Activated naive CD8-positive, alpha-beta T cell treated with anti-CD3 and anti-CD28 coated beads, Interleukin-2, amount 50 U/mL, for 16 hours (primary cell): ENCODE results near the gene OBI1.
"Not testable (repeated sequence)": the region's sequence is repeated elsewhere in the genome, so short reads cannot be mapped to it uniquely, and the experiment has no call there.

Source experiments
- DNase-seq: peaks from one replicate; pipeline ENCODE4 v3.0.0-alpha.2; 2020; ENCODE audit warnings: low read depth, low spot score

The OBI1 gene

GRCh38 chr13:78649997-78650716 is 8.8 kb downstream of the OBI1 start:
- no peak for DNase-seq

GRCh38 chr13:78647109-78647678 is 11.8 kb downstream of the OBI1 start:
- DNase-seq: not testable (repeated sequence)

- DNase-seq: no peak
These were observed 20.7 kb downstream of the OBI1 start for GRCh38 chr13:78638216-78638615.

GRCh38 chr13:78636495-78636894 is 22.5 kb downstream of the OBI1 start:
- no peak for DNase-seq

- no peak for DNase-seq
These were observed 26.0 kb downstream of the OBI1 start for GRCh38 chr13:78632996-78633395.

GRCh38 chr13:78631077-78631476 is 27.9 kb downstream of the OBI1 start:
- DNase-seq: no peak

- DNase-seq: no peak
These were observed 28.4 kb downstream of the OBI1 start for GRCh38 chr13:78630511-78630910.

GRCh38 chr13:78625384-78625783 is 33.6 kb downstream of the OBI1 start:
- DNase-seq: no peak

- DNase-seq: no peak
These were observed 35.8 kb downstream of the OBI1 start for GRCh38 chr13:78623132-78623531.

- DNase-seq: no peak
These were observed 38.0 kb downstream of the OBI1 start for GRCh38 chr13:78620936-78621470.

GRCh38 chr13:78618411-78618810 is 40.5 kb downstream of the OBI1 start:
- DNase-seq: no peak

- DNase-seq: no peak
These were observed 47.9 kb downstream of the OBI1 start for GRCh38 chr13:78611040-78611439.

GRCh38 chr13:78610381-78610883 is 48.5 kb downstream of the OBI1 start:
- DNase-seq: no peak

GRCh38 chr13:78609464-78610205 is 49.3 kb downstream of the OBI1 start:
- no peak for DNase-seq

GRCh38 chr13:78608688-78609463 is 50.1 kb downstream of the OBI1 start:
- no peak for DNase-seq

GRCh38 chr13:78608252-78608687 is 50.7 kb downstream of the OBI1 start:
- no peak for DNase-seq

- DNase-seq: no peak
These were observed 51.3 kb downstream of the OBI1 start for GRCh38 chr13:78607409-78608251.

- DNase-seq: no peak
These were observed 52.2 kb downstream of the OBI1 start for GRCh38 chr13:78606471-78607408.
